Occipital lobe (tissue), 2 donors: Measurements from ENCODE around the gene SOBP. TPM values are rescaled to one million over a fixed set of nuclear protein-coding genes. Genes with fewer than 3 reads are reported as not detected.
"Not testable (repeated sequence)": the region's sequence is repeated elsewhere in the genome, so short reads cannot be mapped to it uniquely, and the experiment has no call there.

Experiments used
- DNase-seq: peaks from one replicate; lab custom pipeline; 2025; lab: John Stamatoyannopoulos, UW
- total RNA-seq: library from RNA; depleted of rRNA; stranded (reverse); fragments of >200 nt; gene quantifications from one replicate; pipeline ENCODE4 v1.2.3, GENCODE V29; 2014

The SOBP gene
- total RNA-seq, 1 donor from 2014 or later, result 56.9 TPM

DNA sequence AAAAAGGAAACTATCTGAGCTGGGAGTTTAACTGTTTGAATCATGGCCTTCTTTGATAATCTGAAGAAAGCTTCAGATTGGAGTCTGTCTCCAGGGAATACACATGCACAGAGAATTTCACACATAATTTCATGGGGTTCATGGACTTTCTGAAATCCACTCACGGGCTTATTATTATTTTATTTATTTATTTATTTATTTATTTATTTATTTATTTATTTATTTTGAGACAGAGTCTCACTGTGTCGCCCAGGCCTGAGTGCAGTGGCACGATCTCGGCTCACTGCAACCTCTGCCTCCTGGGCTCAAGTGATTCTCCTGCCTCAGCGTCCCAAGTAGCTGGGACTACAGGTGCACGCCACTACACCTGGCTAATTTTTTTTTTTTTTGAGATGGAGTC, 63.2 kb downstream of the SOBP start:
- not testable (repeated sequence) for DNase-seq

DNA sequence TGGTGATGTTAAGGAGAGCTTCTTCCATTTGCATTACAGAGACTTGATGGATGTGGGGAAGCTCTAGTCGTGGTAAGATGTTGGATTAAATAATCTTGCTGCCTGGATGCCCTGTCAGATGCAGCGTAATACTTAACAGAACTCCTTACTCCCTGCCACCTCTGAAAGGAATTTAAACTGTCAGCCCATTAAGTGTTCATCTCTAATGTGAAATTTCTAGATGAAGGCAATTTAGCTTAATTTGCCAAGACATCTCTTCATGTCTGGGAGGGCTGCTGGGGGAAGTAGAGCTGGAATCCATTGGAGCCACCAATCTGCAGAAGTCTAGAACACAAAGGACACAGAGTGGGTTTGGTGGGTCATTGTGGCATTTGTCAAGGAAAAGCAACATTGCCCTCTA, 64.4 kb downstream of the SOBP start:
- no peak for DNase-seq

DNA sequence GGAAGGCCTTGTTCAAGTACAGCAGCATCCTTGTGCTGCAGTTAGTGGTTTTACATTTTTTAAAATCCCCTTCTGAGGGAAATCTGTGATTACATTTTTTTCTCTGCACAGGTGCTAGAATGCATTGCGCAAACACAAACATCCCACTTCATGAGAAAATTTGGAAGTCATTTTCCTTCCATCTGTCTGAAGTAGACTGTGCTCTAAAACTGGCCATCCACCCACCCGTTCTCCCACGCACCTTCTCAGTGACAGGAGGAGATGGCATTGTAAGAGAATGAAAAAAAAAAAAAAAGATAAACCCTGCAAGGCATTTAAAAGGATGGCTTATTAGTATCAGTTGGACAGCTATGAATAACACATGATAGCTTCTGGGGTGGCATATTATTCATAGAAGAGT, 65.0 kb downstream of the SOBP start:
- DNase-seq, result no peak

DNA sequence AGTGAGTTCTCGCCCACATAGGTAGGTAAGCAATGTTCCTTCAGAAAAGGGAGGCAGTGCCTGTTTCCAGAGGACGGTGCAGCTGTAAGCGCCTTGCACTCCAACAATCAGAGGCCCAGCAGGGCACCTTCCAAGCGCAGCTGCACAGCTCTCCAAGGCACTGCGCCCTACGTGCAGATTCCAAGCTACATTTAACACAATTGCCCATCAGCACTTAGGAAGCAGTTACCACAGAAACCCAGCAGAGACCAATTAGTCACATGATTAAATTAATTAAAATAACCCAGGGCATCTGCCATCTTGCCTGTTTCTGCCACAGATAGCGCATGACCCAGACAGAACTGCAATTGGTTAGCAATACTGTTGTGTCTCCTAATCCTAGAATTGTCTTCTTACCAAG, 65.5 kb downstream of the SOBP start:
- DNase-seq, result peak; percentile 23

DNA sequence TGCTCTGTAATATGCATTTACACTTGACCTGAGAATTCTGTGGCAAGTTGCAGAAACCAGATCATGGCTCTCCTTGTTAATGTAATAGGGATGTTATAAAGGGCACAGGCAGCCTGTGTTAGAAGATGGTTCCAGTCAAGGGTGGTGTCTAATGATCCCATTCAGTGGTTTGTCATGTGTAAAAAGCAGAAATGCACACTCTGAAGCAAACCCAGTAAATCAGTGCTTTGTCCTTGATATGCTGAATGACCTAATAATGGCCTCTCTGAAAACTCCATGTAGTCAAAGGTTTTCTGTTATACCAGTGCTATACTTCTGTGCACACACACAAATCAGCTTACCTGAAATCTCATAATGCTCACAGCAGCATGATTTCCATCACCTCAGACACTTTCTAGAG, 66.2 kb downstream of the SOBP start:
- no peak for DNase-seq

DNA sequence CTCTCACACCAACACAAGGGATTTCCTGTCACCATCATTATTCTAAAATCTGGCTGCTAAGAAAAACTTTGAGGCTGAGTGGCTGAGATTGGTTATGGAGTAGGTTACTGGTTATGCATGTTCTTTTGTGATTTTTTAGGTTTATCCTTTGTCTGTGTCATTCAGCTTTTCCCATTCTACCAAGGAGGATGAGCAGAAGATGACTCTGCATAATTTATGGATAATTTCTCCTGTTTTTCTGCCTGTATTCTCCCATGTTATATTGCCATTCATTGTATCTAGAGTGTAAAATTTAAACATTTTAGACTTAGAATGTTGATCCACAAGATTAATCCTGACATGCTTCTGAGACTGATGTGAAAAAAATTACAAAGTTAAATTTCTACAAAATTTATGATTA, 67.8 kb downstream of the SOBP start:
- DNase-seq, result no peak

DNA sequence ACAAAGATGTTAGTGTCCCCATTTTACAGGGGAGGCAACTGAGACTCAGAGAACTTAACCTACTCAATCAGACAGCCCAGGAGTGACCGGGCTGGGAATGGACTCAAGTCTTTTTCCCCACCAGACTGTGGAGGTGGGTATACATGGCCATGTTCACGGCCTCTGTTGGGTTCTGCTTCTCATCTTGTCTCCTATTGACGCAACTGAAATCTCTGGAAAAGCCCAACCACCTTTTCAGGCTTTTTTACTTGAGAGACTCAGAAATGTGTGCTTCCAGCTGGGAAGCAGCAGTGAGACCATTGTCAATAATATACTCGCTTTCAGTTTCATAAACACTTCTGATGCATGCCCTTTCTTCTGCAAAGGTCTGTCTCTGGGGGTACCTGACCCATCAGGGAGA, 70.7 kb downstream of the SOBP start:
- no peak for DNase-seq

DNA sequence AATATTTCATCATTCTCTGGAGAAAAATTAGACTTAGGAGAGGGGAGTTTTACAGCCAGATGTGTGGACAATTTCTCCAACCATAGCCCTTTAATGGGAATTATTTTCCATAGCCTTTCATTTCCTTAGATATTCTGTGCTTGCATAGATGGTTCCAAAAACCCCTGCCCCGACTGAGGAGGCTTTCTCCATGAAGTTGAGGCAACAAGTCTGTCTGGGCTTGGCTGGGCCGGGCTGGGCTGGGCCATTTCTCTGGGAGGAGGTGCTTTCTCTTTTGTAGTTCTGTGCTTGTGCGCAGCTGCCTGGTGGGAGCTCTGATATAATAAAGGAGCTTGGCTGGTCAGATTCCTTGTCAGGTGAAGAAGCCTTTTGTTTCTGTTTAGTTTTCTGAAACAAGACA, 71.4 kb downstream of the SOBP start:
- DNase-seq, result no peak

DNA sequence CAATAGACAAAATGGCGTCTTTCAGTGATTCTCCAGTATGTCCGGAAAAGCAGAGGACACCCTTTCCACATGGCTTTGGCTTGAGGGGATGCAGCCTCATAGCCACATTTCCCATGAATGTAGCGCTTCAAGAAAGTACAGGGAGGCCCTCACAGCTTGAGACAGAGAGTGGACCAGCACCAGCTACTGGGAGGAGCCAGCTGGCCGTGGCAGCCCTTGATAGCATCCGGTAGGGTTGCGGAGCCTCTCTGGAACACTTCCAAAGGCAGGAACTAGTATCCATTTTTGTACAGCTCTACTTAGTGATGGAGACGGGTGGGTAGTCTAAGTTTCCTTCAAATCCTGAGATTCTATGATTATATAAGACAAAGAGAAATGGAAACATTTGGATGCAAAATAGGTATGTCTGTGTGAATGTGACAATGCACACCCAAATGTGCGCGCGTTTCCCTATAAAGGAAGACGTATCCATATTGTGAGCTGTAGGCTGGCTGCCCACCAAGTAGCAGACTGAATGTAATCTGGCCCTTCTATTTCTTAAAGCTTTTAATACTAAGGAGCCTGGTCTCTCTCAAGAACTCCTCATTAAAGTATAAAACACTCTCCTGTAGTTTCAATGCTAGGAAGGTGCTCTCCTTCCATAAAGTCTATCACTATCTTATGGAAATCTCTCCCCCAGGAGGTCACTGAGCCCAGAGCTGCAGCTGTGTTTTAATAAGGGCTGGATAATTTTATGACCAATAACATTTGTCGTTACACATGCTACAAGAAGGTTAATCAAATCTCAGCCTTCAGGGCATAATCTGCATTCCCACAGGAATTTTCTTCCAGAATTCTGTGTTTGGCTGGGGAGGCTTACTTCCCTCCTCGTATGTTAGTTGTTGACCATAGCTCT, 74.0 kb downstream of the SOBP start:
- no peak for DNase-seq

DNA sequence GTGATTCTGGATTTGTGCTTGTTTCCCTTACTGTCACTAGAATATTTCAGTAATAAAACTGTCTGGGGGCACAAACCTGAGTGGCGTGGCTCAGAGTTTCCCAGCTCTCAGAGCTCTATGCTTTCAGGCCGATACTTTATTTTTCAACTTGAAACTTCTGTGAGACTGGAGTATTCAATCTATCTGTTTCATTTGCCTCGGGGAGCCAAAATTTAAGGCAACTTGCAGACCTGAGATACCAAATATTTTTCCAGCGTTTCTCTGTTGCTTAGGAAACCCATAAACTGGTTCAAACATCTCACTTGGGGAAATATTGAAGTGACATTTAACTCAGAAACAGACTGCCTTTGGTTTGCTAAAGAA, 74.7 kb downstream of the SOBP start:
- DNase-seq, result no peak

DNA sequence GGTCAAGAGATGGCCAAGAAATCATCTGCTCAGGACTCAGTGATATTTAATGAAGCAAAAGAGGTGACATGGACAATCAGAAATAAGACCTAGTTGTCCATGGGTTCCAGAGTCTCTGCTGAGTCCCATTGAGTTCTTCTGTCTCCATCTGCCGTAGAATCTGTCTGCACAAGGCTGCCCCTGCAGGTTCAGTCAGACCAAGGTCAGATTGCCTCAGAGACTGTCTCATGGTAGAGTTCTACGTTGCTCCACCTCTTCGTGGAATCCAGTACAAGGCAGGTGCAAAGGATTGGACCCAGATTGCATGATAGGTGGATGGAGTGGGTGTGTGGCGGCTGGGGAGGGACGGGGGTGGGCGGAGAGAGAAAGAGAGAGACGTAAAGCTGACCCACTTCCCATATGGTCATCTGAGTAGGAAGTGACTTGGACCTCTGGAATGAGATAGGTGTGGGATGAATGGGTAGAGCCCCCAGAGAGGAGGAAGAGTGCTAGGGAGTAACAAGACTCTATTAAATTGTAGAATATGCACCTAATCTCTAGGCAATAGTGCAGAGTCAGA, 75.3 kb downstream of the SOBP start:
- DNase-seq, result no peak

DNA sequence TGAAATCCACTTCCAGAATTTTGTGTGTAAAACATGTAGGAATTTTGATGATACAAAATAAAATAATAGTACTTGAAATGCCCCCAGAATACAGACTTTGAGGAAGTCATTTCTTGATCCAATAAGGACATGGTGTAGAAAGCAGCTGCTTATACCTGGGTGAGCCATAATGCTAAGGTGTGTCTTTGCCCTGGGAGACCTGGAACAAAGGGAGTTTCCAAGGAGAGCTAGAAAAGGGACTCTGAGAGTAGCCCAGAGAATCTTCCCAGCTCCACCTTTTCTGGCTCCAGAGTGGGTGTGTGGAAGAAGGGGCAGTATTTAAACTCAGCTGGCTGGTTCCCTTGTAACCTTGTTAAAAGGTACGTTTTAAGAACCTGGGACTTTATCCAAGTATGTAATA, 77.7 kb downstream of the SOBP start:
- no peak for DNase-seq

DNA sequence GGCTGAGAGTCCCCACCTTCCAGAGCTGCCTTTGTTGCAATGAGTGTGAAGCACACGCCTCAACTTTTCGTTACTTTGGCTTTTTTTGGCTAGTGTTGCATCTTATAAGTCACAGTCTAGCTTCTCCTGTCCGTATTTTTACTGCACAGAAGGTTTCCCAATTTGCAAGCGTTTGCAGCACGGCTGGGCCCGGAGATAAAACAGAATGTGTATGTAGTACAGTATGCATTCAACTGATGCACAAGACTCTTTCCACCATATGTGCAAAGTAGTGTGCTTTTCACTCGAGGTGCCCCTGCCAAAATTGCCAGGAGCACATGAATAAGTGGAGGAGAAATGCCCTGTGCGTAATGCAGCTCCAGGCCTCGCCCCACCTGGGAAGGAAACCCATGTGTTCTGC, 79.6 kb downstream of the SOBP start:
- no peak for DNase-seq

DNA sequence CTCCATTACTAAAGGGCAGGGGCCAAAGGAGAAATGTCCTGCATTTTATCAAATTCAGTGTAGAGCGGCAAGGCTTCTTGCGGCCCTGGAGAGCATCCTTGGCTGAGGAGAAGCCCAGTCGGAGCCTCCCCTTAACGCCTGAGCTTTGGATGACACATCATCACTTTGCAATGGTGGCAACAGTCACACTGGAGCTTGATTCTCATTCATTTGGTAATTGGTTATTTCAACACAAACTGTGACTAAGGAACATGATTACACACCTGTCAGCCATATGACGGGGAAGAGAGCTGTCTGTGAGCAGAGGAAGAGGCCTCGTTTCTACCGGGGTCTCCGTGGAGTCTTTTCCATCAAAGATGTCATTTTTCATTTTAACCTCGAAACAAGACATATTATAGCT, 81.4 kb downstream of the SOBP start:
- no peak for DNase-seq

DNA sequence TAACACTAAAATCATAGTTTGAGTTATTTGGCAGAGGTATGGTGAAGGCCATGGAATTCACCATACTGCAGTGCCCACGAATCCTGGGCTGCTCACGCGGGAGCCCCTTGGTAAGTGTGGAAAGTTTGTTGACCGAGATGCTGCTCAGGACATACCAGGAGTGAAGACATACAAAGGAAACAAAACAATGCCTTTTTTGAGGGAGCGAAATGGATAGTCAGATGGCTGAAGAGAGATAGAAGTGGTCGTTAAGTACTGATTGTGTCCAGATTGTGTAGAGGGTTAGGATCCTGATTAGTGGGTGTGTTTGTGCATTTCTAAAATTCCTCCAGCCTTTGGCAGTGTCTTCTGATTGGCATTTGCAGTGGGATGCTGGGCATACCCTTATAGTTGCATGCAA, 83.0 kb downstream of the SOBP start:
- DNase-seq, result no peak

DNA sequence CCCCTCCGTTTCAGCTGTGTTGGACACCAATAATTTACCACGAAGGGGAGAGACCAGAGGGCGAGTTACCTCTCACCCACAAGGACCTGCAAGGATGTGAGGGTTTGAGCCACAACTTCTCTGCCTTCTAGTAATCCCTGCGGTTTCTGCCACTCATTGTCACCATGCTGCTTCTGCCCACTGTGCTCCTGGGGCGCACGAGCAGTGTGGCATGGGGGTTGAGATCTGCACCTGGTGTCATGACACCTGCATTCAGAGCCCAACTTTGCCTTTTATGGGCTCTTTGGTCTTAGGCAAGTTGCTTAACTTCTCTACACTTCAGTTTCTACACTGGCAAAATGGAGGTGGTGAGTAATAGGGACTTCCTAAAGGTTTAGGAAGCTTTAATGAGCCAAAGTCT, 84.9 kb downstream of the SOBP start:
- no peak for DNase-seq

DNA sequence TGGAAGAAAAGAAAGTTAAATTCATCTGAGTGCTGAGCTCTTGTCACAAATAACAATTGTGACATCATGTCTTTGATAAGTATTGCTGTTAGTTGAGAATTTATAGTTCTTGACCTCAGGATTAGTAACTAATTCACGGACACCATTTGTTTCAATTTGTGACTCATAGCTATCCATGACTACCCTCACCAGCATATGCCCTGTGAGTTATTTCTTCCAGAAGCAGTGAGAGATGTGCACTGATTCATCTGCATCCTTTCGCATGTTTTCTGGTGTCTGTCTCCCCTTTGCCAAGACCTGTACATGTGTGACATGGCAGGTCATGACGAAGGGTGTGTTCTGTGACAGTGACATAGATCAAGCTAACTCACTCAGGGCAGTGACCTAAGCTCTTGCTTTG, 86.9 kb downstream of the SOBP start:
- no peak for DNase-seq

DNA sequence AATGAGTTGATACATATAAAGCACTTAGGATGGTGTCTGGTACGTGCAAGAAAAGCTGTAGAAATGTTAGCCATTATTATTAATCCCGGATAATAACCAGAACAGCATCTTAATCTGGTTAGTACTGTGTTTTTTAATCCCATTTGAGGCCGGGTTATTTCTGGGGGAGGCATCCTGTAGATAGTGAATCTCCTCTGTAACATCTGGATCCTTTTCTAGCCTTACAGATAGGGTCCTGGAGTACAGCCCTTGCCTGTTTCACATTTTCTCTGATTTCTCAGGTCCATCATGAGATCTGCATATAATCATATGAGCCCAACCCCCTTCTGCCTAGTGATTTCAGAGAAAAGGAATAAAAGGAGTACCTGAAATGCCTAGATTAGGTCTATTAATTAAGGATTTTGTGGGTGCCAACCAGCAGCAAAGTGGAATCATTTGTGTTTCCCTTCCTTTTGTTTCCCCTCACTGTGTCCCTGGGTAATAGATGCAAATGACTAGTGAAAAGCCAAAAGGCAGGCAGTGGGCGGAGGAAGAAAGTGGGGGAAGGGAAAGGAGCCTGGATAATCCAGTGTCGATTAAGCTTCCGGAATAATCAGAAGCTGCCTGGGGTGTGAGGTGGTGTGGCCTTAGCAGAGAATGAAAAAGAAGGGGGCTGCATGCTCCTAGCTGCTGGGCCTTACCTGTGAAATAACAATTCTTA, 88.9 kb downstream of the SOBP start:
- no peak for DNase-seq

DNA sequence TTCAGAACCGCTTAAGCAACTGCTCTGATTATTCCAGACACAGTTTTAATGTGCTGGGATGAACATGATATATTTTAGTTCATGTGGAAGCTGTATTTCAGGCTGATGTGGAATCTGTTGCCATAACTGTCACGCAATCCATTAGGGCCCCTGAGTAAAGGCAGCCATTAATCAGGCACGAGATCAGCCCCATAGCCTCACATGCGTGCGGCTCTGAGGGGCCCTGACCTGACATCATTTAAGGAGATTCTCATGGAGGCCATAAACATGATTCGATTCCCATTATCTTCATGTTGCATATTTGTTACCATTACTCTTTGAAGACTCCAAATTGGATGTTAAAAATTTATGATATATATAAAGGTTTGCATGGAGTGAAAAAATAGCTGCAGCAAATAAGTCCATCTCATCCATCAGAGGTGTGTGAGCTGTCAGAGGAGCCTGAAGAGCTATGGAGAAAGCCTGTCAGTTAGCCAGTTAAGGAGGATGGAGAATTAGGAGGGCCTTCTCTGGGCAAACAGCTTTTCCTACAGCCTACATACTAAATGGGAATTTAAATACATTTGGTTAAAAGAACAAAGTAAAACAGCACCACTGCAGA, 89.6 kb downstream of the SOBP start:
- no peak for DNase-seq

DNA sequence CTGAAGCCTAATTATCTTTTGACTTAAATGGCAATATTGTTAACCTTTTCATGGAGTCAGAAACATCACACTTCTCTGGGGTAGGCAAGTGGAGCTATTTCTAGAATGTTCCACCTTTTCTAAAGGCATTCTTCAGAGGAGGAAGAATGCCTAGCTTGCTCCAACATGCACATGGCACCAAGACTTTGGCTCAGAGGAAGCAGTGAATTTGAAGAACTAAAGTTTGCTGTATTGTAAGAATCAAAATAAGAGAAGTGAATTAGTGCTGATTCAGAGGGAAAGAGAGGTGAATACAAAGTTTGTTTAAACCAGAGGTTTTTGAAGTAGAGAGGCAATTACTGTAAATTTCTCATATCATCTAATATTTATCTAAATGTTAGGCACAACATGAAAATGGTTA, 92.2 kb downstream of the SOBP start:
- no peak for DNase-seq

DNA sequence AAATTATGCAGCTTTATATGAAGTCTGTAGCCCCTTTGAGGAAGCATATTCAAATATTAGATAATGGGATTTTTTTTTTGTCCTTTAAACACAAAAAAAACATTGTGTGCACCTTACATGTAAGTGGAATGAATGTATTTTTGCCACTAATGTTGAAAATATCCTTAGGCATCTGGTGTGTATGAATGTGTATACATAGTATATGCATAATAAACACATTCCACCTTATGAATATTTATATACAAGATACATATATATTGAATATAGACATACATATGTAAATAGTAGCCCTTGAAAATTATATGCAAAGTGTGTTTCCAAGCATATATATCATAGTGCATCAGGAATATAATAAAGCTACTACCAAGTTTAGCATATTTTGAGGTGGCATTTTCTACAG, 94.8 kb downstream of the SOBP start:
- no peak for DNase-seq

DNA sequence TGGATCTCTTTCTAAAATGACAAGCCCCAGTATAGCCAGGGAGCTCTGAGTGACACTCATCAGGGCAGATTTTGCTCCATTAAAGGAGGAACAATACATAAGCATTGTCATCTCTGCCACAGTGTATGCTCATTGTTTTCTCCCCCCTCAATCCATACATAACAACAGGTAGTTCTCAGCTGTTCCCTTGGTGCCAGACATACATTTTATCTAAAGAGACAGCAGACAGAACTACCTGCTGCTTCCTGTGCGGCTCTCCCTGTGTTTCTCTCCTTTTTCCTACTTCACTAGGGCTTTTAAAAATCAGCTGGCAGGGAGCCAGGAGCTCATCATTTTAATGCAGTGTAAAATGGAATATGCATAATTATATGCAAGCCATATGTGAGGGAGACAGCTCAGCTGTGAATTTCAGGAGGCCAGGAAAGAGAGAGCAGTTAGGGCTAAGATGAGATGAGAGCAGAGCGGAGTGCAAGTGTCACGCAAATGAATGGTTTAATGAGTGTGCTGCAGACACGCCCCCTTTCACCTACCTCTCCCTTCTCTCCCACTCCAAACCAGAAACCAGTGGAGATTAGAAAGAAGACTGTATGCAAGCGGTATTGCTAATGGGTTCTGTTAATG, 96.0 kb downstream of the SOBP start:
- peak; percentile 15 for DNase-seq
